Breast epithelium (tissue), 3 donors: Measurements from ENCODE around the gene ADGRB2.

Experiments
- CTCF ChIP-seq, 3 donors: fragments of 450-650 bp; IDR thresholded peaks; one replicate each; pipeline ENCODE4 v1.5.1; 2016 to 2017; ENCODE audit warnings: antibody characterized with exemption in 3 of 3, mild to moderate bottlenecking in 3 of 3, moderate library complexity in 3 of 3
- POLR2A ChIP-seq: fragments of 450-650 bp; IDR thresholded peaks from one replicate; pipeline ENCODE4 v1.6.1; 2016; ENCODE audit warnings: antibody characterized with exemption, mild to moderate bottlenecking, moderate library complexity
- POLR2AphosphoS5 ChIP-seq, 3 donors: sonication (generic); formaldehyde crosslinking; IDR thresholded peaks; one replicate each; pipeline ENCODE4 v1.6.1; 2017; ENCODE audit warnings: antibody characterized with exemption in 3 of 3

DNA sequence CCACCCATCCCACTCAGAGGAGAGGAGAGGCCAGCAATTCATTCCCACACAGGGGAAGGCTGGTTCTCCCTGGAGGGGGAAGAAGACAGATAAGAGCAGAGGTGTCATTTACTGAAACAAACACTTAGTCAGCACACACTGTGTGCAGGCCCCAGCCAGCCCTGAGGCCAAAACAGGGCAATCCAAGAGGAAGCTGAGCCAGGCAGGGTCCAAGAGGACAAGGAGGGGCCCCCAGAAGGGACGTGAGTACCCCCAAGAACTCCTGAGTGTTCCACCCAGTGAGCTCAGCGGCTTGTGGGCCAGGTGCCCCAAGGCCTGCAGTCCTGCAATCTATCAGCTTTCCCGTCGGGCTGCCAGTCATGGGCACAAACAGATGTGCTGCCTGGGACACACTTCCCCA is 15.8 kb downstream of the ADGRB2 start:
- TF ChIP-seq POLR2A (no peak), CTCF (IDR thresholded peaks at IDR 0.05) (no peak), POLR2AphosphoS5 (IDR thresholded peaks at IDR 0.05) (no peak)
